ENCODE results near the gene NTNG1.

The NTNG1 gene

DNA sequence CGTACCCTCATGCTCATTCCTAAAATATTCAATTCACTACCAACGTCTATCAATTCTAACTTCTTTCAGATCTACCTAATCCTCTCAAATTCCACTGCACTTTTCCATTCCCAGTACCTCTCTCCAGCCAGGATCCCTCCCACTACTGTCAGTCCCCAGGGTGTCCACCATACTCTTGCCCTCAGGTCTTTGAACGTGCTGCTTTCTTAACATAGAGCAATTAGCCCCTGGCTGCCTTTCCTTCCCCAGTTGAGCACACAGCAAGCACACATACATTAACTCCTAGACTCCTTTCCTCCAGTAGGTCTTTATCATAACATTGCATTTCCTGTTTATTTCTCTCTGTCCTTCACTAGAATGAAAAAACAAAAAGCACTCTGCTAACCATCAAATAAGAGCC is 126.7 kb downstream of the NTNG1 start:
- DNase-seq, result no peak

DNA sequence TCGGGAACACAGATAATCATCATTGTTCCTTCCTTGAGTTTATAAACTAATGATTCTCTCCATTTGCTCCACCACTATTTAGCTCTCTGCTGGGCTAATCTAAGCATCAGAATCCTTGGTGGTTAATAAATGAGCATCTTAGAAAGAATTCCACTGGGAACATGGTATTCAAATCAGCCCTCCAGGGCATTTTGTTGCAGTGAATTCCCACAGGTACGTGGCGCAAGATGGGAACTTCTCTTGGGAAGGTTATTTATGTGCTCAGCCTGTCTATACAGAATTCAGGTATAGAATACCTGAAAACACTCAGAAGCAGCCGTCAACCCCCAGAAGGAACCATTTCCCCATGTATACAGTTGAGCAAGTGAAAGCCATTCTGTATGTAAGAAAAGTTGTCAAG is 131.5 kb downstream of the NTNG1 start:
- no peak for DNase-seq

DNA sequence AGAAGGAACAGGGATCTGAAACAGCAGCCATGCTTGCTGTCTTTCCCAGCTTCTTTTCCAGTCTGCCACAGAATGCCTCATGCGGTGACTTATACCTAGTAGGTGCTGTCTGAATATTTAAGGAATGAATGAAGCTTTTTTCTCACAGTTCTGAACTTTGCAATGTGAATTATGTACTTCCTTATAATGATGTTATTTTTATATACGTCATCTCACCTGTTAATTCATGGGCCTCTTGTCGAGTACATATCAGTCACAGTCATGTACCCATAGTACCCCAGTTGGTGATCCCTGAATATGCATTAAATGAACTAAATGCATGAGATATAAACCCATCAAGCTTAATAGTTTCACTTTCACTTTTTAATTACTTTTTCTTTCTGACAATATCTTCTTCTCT is 132.7 kb downstream of the NTNG1 start:
- DNase-seq, result no peak

DNA sequence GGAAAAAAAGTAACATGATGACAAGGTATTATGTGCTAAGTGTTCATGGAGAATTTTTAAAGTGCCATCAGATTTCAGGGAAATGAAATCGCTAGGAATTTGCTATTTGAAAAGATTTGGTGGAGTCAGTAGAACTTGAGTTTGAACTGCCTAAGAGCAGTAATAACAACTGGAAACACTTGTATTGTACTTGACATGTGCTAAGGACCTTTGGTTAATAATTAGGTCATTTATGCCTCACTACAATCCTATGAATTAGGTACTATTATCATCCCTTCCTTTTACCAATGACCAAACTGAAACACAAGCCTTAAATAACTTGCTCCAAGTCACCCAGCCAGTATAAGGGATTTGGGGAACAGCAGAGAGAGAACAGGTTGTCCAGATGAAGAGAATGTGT is 133.4 kb downstream of the NTNG1 start:
- no peak for DNase-seq

DNA sequence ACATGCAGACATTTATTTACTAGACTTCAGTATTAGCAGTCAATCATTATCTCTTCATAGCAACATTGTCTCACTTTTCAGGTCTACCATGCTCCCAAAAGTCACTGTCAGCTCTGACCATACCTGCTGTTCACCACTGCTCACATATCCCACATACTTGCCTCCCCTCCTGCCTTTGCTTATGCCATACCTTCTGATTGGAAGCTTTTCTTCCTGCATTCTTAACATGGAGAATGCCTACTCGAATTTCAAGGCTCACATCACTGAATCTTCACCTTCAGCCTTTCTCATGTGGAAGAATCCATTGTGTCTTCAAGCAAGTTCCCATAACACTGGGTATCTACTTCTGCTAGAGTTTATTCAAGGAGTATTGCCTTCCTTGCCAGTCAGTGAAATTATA is 135.4 kb downstream of the NTNG1 start:
- no peak for DNase-seq

DNA sequence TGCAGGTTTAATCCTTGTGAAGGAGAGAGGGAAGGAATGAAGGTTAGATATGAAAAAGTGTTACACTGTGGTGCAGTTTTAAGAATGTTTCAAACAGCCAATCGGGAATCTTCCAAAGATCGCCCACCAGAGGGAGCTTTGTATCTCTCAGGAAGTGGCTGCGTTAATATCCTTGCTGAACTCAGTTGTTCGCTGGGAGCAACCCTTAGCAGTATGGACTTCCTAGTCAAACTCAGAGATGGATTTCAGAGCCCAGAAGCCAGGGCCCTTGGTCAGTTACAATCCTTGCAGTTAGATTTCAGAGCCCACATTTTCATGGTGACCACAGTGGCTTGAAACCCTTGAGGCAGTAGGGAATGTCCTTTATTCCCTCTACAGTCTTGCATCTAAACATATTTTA is 136.2 kb downstream of the NTNG1 start:
- DNase-seq, result no peak

DNA sequence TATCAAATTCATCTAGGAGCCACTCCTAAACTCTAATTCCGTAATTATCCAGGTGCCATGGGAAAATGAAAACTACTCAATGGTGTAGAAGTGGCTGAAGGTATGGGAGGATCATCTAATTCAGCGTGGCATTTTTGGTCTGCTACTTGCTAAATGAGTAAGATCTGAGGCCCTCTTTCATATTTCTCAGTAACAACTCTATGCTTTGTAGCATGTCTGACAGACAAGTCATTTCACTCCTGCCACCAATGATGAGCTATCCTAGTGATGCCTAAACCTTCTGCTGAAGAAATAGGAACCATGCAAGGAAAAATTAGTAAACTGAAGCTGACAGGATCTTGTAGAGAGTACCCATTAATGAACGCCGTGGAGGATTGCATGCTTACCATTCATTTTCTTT is 145.3 kb downstream of the NTNG1 start:
- DNase-seq, result no peak

DNA sequence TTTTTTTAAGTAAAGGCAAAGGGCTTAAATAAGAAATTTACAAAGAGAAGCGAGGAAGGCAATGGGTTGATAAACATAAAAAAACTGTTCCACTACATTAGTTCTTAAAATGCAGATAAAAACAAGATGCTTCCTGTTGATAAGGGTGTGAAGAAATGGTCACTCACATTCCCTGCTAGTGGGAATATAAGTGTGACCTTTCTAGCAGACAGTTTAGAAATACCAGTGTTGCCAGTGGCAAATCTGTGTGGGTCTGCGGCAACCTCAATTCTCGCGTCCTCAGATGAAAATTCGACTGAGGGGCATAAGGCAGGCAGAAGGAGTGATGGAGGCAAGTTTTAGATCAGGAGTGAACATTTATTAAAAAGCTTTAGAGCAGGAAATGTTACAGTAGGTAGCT is 151.1 kb downstream of the NTNG1 start:
- DNase-seq, result no peak

DNA sequence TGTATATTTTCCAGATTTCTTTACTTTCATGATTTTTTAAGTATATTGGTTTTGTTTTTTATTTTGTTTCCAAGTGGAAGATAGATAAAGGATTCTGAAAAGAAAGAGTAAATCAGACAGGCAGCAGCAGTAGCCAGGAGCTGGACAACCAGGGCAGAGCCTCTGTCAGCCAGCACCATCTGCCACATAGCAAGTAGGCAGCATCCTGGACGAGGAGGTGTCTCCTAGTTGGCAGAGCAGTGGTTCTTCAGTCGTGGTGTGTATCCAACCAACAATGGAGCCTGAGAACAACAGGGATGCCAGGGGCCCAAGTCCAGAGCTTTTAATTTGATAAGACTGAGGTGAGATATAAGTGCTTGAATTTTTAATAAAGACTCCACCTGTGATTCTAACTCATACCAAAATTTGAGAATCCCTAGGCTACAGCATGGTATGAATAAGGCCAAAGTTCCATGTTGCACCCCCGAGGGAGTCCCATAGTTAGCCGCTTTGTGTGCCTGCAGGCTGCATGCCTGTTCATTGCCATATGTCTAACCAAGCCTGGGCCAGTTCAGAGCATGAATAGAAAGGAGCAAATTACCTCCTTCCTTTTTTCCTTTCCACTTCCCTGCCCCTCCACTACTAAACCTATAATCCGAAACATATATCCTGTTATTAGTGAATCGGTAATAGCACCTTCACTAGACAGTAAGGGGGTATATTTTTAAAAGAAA is 153.2 kb downstream of the NTNG1 start:
- DNase-seq, result no peak

DNA sequence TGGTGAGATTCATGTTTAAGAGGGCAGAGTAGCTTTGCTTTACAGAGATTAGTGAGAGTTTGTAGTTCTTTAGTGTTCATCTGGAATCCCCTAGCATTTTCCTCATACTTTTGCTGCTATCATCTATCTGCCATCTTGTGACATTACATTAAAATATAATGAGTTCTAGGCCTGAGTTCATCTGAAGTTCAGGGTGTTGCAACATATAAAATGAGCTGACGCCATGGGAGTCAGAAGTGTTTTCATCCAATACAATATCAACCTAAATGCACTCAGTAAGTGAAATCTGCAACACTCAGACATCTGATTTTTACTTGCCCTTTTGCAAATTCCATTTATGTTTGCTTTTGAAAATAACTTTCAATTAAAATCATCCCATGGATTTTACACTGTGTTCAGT is 153.8 kb downstream of the NTNG1 start:
- DNase-seq, result no peak

DNA sequence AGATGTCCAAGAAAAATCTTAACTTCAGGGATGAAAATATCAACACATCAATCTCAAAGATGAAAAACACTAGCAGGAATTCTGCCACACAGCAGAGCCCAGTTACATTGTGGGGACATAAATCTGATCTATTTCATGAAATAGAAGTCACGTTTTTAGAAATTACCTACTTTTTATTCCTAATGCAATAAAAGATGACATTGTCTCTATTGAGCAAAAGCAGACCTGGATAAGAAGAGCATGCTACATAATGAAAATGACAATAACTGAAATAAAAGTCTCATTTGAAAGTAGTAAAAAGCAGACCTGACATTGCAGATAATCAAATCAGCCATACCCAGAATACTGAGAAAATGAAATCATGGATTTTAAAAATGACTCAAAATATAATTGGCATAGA is 156.8 kb downstream of the NTNG1 start:
- DNase-seq, result no peak

DNA sequence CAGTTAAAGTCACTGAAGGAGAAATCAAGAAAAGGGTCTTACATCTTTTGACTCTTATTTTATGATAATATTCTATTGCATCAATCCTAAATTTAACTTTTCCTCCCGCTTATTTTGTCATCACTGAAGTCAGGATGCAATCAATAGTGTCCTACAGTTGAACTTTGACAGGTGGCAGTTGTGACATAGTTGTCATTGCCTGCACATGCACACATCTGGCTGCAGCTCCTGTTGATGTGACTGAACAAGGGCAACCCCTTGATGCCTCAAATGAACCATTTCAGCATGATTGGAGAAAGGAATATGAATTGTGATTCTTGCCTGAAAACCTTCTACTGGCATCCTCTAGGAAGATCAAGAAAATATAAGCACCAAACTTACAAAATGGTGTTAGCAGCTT is 157.7 kb downstream of the NTNG1 start:
- DNase-seq, result no peak

DNA sequence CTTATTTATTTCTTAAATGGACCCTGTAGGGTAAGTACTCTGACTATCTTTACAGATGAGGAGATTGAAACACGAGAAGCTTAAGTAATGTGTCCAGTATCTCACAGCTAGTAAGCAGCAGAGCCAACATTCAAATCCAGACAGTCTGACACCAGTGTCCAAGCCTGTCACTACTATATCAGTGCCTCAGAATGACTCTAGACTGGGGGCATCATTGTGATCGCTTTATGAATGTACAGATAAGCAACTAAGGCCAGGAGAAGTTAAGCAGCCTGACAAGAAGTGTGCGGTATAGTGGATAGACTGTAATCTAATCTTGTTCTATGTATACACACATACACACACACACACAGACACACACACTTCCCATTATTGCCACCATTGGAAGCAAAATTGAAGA is 158.7 kb downstream of the NTNG1 start:
- DNase-seq, result no peak

DNA sequence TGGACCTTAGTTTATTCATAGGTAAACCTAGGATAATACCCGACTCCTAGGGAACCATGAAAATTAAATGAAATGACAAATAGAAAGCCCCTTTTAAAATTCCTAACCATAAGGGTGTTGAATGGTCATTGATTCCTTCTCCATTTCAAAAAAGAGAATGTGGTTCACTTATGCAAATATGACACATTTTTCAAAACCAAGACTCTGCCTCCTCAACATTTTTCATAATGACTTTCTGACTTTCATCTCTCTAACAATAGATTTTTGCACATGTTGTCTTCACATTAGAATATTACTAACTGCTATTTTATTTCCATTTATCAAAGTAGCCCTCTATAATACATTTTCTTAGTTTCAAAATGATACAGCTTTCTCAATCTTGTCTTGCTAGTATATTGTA is 169.1 kb downstream of the NTNG1 start:
- DNase-seq, result no peak

DNA sequence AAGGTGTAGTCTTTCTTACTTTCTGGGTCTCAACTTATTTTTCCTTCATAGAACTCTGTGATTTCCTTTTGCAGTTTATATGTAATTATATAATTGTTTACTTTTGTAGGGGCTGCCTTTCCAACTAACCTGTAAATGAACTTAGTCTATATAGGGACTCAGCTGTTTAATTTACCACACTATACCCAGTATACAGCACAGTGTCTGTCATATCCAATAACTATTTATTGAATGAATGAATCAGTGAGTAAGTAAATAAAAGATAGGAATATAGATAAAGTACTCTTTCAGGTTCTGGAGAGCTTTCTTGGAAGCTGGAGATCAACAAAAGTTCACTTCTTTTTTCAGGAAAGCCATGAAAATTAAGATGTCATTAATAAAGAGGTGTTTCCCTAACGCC is 174.8 kb downstream of the NTNG1 start:
- no peak for DNase-seq

DNA sequence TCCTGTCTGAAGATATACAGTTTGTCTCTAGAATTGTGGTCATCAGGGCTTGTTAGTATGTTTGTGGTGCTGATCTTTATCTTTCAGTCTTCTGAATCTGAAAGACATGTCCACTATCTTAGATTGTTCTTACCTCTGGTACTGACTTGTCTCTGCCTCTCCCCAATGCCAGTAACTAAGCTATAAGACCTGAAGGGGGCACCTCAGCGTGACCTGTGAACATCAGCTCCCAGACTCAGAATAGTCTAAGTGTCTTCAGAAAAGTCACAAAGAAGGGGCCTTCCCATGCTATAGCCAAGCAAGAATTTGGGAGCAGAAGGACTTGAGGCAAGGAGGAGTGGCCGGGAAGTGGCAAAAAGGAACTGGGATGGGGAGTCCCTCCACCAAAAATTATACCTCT is 178.1 kb downstream of the NTNG1 start:
- no peak for DNase-seq

DNA sequence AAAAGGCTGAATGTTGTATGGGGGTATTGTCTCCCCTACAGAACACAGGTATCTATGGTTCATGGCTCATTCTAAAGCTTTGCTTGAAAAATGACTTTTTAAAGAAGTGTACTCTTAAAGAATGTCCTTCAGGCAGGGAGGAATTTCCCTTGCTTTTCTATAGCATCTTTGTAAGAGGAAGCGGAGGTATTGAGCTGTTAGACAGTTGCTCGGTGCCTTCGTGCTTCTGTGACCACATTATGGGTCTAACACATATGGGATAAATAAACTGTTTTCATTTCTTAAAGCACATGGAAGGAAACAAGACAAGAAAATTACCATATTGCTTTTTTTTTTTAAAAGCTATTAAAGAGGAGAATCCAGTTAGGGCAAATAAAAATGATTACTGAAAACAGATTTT is 182.9 kb downstream of the NTNG1 start:
- DNase-seq, result no peak

DNA sequence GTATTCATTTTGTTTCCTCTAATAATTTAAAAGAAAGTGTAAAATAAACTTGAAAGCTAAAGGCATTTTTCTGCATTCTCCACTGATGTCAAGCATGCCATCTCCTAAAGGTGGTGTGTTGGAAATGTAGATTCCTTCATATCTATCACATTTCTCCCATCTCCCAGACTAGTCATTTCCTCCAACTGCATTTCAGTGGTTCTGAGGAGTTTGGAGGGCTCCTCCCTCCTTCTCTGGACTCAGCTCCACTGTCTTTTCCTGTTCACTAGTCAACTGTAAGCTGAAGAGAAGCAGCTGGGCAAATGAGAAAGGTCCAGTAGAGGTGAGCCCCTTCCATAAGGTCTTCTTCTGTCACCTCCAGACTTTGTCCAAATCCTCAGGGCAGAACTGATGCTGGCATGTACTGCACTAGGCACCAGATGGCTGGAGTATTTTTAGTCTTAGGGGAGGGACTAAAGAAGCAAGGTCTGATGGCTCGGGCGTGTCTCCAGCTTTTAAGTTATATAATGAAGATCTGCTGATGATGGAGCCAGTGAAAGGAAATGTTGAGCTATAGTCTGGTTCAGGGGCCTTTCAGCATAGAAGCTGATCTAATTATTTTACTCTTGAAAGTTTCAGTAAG is 186.1 kb downstream of the NTNG1 start:
- DNase-seq, result no peak

DNA sequence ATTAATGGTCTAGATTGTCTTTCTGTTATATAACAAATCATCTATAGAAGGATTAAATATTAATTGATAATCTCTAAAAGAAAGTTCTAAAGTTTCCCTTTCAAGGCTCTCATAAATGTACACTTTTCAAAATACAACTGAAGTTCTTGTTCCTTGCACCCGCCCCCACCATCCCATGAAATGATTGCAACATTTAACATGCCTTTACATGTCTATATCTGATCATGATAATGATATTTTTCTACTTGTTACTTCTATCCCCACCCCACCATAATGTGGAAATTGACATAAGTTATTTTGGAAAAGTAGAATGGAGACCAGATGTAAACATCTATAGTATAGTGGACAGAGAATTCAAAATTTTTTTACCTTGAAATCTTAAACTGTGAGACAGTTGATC is 186.6 kb downstream of the NTNG1 start:
- no peak for DNase-seq

DNA sequence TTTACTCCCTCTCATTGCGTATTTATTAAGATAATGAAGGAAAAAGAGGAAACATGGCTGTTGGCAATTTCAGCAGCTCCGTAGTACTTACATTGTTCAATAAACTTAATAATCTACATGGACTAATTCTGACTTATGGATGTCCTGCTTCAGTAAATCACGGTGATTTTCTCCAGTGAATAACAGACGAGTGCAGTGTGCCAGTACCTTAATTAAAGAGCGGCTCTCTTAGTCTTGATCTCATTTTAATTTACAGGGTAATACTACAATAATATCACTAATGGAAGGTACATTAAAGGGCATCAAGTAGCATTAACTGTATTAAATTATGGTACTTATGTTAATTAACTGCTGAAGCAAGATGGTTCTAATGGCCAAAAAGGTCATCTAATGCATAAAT is 187.2 kb downstream of the NTNG1 start:
- no peak for DNase-seq

DNA sequence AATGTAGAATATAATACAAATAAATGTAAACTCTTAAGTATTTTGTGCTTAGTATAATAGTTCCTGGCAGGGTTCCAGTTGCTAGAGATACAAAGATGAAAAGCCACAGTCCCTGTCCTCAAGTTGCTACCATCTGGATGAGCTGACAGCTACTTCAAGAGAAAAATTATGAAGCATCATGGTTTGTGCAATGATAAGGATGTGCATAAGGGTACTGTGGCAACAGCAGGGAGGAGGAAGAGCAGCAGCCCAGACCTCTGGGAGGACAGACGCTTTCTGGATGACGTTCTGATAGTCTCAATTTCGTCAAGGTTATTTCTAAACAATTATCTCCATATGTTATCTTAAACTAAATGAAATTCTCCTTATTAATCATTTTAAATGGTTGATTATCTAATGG is 198.9 kb downstream of the NTNG1 start:
- DNase-seq, result no peak

DNA sequence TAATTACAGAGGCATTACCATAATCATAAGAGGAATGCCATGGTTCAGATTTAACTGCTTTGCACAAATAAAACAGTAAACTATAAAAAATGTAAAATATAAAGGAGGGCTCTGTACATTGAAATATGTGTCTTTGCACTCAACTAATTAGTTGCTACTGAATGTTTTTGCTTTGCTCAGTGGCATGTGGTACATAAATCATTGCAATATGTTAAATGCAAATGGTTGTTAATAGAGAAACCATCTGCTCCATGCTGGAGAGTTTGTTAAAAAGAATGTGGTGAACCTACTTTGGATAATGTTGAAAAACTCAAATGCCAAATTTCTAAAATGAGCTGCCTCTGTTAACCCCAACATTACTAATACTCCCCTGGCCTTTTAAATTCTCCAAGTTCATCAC is 201.5 kb downstream of the NTNG1 start:
- DNase-seq, result no peak

DNA sequence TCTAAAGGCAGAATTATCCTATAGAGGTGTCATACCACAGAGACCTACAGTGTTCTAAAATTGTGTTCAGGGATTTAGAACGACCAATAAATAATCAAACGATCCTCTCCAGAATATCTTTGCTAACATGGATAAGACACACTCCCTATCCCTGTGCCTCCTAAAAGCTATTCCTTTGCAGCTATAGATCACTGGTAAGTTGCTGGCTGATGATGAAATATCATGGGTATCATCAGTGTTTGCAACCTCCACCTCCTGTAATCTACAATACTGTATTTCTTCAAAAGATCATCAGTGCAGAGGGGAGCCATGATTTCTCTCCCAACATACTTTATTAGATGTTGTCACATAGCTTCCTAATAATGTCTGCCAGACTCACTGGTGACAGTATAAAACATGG is 201.9 kb downstream of the NTNG1 start:
- no peak for DNase-seq

DNA sequence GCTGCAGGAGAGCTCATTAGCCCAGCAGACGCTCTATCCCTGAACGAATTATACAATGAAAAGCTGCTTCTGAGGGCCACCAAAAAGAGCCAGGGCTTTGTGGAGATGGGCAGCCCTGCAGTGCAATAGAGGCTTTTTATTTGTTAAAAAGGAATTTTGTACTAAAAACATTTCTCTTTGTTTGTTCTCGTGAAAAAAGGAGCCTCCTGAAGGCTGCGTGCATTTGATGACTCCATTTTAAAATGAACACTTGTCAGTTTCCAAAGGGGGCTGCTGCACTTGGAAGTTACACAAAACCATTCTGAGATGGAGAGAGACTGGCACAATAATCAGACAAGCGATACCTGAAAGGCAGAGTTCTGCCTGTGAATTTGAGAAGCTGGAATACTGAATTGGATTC is 202.8 kb downstream of the NTNG1 start:
- DNase-seq, result no peak

DNA sequence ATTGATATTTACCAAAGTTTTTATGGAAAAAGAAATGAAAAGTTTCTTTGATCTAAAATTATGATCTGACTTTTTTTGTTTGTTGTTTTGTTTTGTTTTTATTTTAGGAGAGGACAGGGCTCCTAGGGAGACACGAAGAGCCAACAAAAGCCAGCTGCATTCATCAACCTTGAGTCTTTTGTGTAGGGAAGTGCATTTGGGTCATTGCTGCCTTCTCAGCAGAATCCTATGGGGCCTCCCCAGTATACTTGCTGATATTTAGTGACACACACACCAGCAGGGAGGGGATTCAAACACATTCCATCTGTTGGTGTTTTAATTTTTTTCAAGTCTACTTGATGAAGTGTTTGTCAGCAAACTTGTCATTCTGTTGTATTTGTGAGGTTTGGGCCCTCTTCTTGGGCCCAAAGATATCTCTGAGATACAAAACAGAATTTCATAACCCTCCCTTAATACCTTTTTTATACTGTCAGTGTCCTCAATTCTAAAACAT is 203.5 kb downstream of the NTNG1 start:
- DNase-seq, result no peak
